ENCODE results near the gene HJV. TPM values are rescaled to one million over a fixed set of nuclear protein-coding genes. Genes with fewer than 3 reads are reported as not detected.

Gene HJV
- total RNA-seq, 1 donor from 2014 or later = not detected

DNA sequence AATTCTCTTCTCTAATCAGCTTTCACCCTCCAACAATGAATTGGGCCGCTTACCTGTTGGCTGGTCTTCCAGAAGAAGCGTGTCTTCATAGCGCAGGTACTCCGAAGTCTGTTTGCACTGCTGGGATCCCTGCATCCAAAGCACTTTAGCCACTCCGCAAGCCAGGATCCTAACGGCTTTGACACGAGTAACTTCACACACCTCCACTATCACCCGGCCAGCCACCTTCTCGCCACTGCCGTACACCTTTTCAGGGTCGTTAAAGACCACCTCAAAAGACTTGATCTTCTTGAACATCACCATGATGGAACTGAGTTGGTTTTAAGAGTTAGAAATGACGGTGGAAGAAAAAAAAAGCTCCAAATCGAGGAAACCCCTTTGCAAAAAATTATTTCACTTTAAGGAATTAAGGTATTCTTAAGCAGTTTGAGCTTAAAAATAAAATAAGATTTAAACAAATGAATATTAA is 25.5 kb downstream of the HJV start:
- TF ChIP-seq CTCF (IDR thresholded peaks at IDR 0.05; ENCODE audit: insufficient read depth, low read depth, low read length) (no peak), EZH2 (IDR thresholded peaks at IDR 0.05; ENCODE audit: insufficient read depth, low read length) (no peak)
- Histone ChIP-seq H4K20me1 (ENCODE audit: insufficient read depth, low read length) (peaks cover 27% of the 10 kb centered on the region), H3K27ac (ENCODE audit: low read depth, low read length) (peak overlapping the region; percentile 43), H3K27me3 (ENCODE audit: insufficient read depth, low read length) (no peaks in the 10 kb centered on the region), H3K9ac (ENCODE audit: low read length) (peak overlapping the region; percentile 89), H3K36me3 (ENCODE audit: insufficient read depth, low read length) (peaks cover 23% of the 10 kb centered on the region), H3K9me3 (ENCODE audit: insufficient read depth, low read depth, low read length) (no peaks in the 10 kb centered on the region), H3K79me2 (ENCODE audit: insufficient read depth, low read length) (peaks cover 28% of the 10 kb centered on the region), H3K4me2 (ENCODE audit: low read length) (peak overlapping the region; percentile 96), H3K4me1 (ENCODE audit: insufficient read depth, low read length) (peaks cover 20% of the 10 kb centered on the region), H2AFZ (ENCODE audit: low read depth, low read length) (peak overlapping the region; percentile 51), H3K4me3 (ENCODE audit: insufficient read depth, low read depth, low read length) (peak overlapping the region; percentile 98)
- peaks cover 17% of the 10 kb centered on the region for H3K4me1 Mint-ChIP-seq (ENCODE audit: low read depth, unreplicated experiment)
- no peak for DNase-seq (ENCODE audit: low read depth)
- FAIRE-seq = no peak
- no peaks in the 10 kb centered on the region for H3K9me3 Mint-ChIP-seq (ENCODE audit: unreplicated experiment)
- H3K36me3 Mint-ChIP-seq (ENCODE audit: low read depth, unreplicated experiment) = peaks cover 30% of the 10 kb centered on the region
- no peaks in the 10 kb centered on the region for H3K27me3 Mint-ChIP-seq (ENCODE audit: low read depth, unreplicated experiment)
- peak overlapping the region; percentile 97 for H3K27ac Mint-ChIP-seq (ENCODE audit: unreplicated experiment)
- H3K4me3 Mint-ChIP-seq (ENCODE audit: unreplicated experiment) = peak overlapping the region; percentile 100

GRCh38 chr1:145995148-145995881 is 26.2 kb downstream of the HJV start:
- TF ChIP-seq CTCF (IDR thresholded peaks at IDR 0.05; ENCODE audit: insufficient read depth, low read depth, low read length) (no peak), EZH2 (IDR thresholded peaks at IDR 0.05; ENCODE audit: insufficient read depth, low read length) (no peak)
- H3K9me3 ChIP-seq (ENCODE audit: insufficient read depth, low read depth, low read length) = no peaks in the 10 kb centered on the region
- no peak overlapping the region for H3K27ac ChIP-seq (ENCODE audit: low read depth, low read length)
- Mint-ChIP-seq H3K27me3 (ENCODE audit: low read depth, unreplicated experiment) (no peaks in the 10 kb centered on the region), H3K27ac (ENCODE audit: unreplicated experiment) (peak overlapping the region; percentile 97), H3K4me1 (ENCODE audit: low read depth, unreplicated experiment) (peaks cover 17% of the 10 kb centered on the region), H3K9me3 (ENCODE audit: unreplicated experiment) (no peaks in the 10 kb centered on the region), H3K36me3 (ENCODE audit: low read depth, unreplicated experiment) (peaks cover 30% of the 10 kb centered on the region), H3K4me3 (ENCODE audit: unreplicated experiment) (peak overlapping the region; percentile 100)
- H3K79me2 ChIP-seq (ENCODE audit: insufficient read depth, low read length) = peaks cover 28% of the 10 kb centered on the region
- DNase-seq (ENCODE audit: low read depth) = no peak
- H2AFZ ChIP-seq (ENCODE audit: low read depth, low read length) = no peak overlapping the region
- peak overlapping the region; percentile 96 for H3K4me2 ChIP-seq (ENCODE audit: low read length)
- peak overlapping the region; percentile 89 for H3K9ac ChIP-seq (ENCODE audit: low read length)
- H3K27me3 ChIP-seq (ENCODE audit: insufficient read depth, low read length) = no peaks in the 10 kb centered on the region
- peaks cover 27% of the 10 kb centered on the region for H4K20me1 ChIP-seq (ENCODE audit: insufficient read depth, low read length)
- peak overlapping the region; percentile 98 for H3K4me3 ChIP-seq (ENCODE audit: insufficient read depth, low read depth, low read length)
- peaks cover 23% of the 10 kb centered on the region for H3K36me3 ChIP-seq (ENCODE audit: insufficient read depth, low read length)
- H3K4me1 ChIP-seq (ENCODE audit: insufficient read depth, low read length) = peaks cover 20% of the 10 kb centered on the region
- no peak for FAIRE-seq

All from astrocyte (in vitro differentiated cells and primary cell).